GM10248 (cell line): Measurements from ENCODE around the gene ADAM29.

Experiments used
- CTCF ChIA-PET: fragments of 300-600 bp; sonication (Branson Sonifier 250); formaldehyde crosslinking; extraction: SDS; loops from one replicate; lab custom pipeline; 2021; ENCODE audit warnings: antibody characterized with exemption; lab: Yijun Ruan, JAX
- POLR2A ChIA-PET: fragments of 350-650 bp; sonication (Branson Sonifier 250); formaldehyde crosslinking; extraction: SDS; loops from one replicate; lab custom pipeline; 2020; ENCODE audit warnings: antibody characterized with exemption; lab: Yijun Ruan, JAX
- DNase-seq: peaks from one replicate; pipeline ENCODE4 v3.0.0; 2012; ENCODE audit errors: extremely low spot score
- TF ChIP-seq, protein P1 (sequence below): IDR thresholded peaks from 2 replicates; pipeline ENCODE4 v1.5.1; 2012; ENCODE audit warnings: mild to moderate bottlenecking, low read depth; ENCODE audit errors: extremely low read depth, missing control alignments, control extremely low read depth

The ADAM29 gene

GRCh38 chr4:174935607-174936006 lies 17.4 kb downstream of the ADAM29 start:
- DNase-seq, result no peak
- TF ChIP-seq, protein P1, sequence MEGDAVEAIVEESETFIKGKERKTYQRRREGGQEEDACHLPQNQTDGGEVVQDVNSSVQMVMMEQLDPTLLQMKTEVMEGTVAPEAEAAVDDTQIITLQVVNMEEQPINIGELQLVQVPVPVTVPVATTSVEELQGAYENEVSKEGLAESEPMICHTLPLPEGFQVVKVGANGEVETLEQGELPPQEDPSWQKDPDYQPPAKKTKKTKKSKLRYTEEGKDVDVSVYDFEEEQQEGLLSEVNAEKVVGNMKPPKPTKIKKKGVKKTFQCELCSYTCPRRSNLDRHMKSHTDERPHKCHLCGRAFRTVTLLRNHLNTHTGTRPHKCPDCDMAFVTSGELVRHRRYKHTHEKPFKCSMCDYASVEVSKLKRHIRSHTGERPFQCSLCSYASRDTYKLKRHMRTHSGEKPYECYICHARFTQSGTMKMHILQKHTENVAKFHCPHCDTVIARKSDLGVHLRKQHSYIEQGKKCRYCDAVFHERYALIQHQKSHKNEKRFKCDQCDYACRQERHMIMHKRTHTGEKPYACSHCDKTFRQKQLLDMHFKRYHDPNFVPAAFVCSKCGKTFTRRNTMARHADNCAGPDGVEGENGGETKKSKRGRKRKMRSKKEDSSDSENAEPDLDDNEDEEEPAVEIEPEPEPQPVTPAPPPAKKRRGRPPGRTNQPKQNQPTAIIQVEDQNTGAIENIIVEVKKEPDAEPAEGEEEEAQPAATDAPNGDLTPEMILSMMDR, result no peak
- POLR2A ChIA-PET, result no interaction called here
- CTCF ChIA-PET, result no interaction called here

- no peak for DNase-seq
- TF ChIP-seq, protein P1, result no peak
- POLR2A ChIA-PET, result no interaction called here
- CTCF ChIA-PET, result no interaction called here
Observed at GRCh38 chr4:174940002-174940401, 21.8 kb downstream of the ADAM29 start.

DNA sequence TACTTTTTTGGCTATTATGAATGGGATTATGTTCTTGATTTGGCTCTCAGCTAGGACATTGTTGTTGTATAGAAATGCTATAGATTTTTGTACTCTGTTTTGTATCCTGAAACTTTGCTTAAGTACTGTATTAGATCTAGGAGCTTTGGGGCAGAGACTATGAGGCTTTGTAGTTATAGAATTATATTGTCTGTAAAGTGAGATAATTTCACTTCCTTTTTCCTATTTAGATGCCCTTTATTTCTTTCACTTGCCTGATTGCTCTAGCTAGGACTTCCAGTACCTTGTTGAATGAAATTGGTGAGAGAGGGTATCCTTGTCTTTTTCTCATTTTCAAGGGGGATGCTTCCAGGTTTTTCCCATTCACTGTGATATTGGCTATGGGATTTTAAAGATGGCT lies 28.1 kb downstream of the ADAM29 start:
- no peak for DNase-seq
- CTCF ChIA-PET, result no interaction called here
- POLR2A ChIA-PET, result no interaction called here
- TF ChIP-seq, protein P1, result no peak

DNA sequence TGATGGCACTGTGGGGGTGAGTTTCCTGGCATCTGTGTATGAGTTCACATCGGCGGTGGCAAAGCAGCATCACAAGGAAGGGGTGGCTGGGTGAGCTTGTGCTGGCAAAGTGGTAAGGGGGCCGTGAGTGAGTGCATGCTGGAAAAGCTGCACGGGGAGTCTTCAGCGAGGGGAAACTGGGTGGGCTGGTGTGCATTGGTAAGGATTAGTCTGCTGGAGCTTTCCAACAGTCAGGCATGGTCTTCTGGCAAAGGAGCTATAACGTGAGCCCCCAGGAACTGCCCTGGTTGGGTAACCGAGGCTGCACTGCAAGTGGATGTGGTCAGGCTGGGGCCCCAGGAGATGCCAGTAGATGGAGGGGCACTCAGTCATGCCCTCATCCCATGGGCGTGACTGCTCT lies 30.7 kb downstream of the ADAM29 start:
- CTCF ChIA-PET, result no interaction called here
- TF ChIP-seq, protein P1, result no peak
- POLR2A ChIA-PET, result no interaction called here
- no peak for DNase-seq

DNA sequence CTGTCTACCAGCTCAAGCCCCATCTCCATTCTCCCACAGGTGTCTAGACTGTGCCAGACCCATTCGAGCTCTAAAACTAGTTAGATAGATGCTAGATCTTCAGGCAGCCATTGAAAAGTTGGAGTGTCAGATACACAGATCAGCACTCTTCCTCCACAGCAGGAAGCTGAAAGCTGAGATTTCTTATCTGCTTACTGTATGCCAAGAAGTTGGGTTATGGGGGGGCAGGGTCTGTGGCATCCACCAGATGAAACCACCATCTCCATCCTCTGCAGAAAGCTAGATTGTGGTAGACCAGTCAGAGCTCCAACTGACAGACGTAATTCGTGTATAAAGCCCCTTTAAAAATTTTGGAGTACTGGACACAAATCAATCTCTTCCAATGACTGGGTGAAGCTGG lies 54.8 kb downstream of the ADAM29 start:
- POLR2A ChIA-PET, result no interaction called here
- DNase-seq, result no peak
- TF ChIP-seq, protein P1, result no peak
- CTCF ChIA-PET, result interaction anchor here (0.9 to 1.5 kb wide), 4 partner anchors 9 to 54 kb away, joined by 3 to 5 read pairs (median 4); no protein-coding TSS in a partner anchor

- CTCF ChIA-PET, result interaction anchor here (0.9 to 1.5 kb wide), 3 partner anchors 9 to 54 kb away, joined by 3 to 5 read pairs (median 4); no protein-coding TSS in a partner anchor
- POLR2A ChIA-PET, result no interaction called here
- no peak for DNase-seq
- TF ChIP-seq, protein P1, result no peak
Observed at GRCh38 chr4:174973336-174973735, 55.2 kb downstream of the ADAM29 start.
